Endodermal cell (in vitro differentiated cells): Measurements from ENCODE around the gene PLA2G2C. TPM values are rescaled to one million over a fixed set of nuclear protein-coding genes. Genes with fewer than 3 reads are reported as not detected.

Experiments used
- DNase-seq: peaks from one replicate; pipeline ENCODE4 v3.0.0-alpha.2; 2017
- H3K27ac ChIP-seq: 2 replicates; pipeline ENCODE4 v1.5.1; 2013; ENCODE audit warnings: mild to moderate bottlenecking, low read depth, low read length, moderate library complexity
- H3K27me3 ChIP-seq: 2 replicates; pipeline ENCODE4 v1.6.1; 2013; ENCODE audit warnings: mild to moderate bottlenecking, low read length, moderate library complexity; ENCODE audit not compliant: insufficient read depth, control insufficient read depth, poor library complexity, severe bottlenecking
- H3K36me3 ChIP-seq: 2 replicates; pipeline ENCODE4 v1.7.0; 2013; ENCODE audit warnings: mild to moderate bottlenecking, low read length, moderate library complexity; ENCODE audit not compliant: control insufficient read depth, insufficient read depth
- H3K4me1 ChIP-seq: one replicate; pipeline ENCODE4 v1.7.0; 2013; ENCODE audit warnings: low read length; ENCODE audit not compliant: control insufficient read depth, insufficient read depth
- H3K4me3 ChIP-seq: 2 replicates; pipeline ENCODE4 v1.5.1; 2013; ENCODE audit warnings: mild to moderate bottlenecking, low read length, moderate library complexity
- H3K9ac ChIP-seq: 2 replicates; pipeline ENCODE4 v1.6.1; 2013; ENCODE audit warnings: mild to moderate bottlenecking, low read length, moderate library complexity; ENCODE audit not compliant: poor library complexity, severe bottlenecking; ENCODE audit errors: extremely low read depth
- H3K9me3 ChIP-seq: 2 replicates; pipeline ENCODE4 v1.6.1; 2013; ENCODE audit warnings: mild to moderate bottlenecking, low read length, moderate library complexity; ENCODE audit not compliant: control insufficient read depth
- H3K27ac Mint-ChIP-seq: 2 replicates; pipeline ENCODE4 v1.8.0; 2020; ENCODE audit warnings: mixed read lengths
- H3K27me3 Mint-ChIP-seq: 2 replicates; pipeline ENCODE4 v1.8.0; 2021; ENCODE audit warnings: mild to moderate bottlenecking, mixed read lengths; ENCODE audit not compliant: insufficient read depth
- H3K36me3 Mint-ChIP-seq: 2 replicates; pipeline ENCODE4 v1.8.0; 2020; ENCODE audit warnings: low read depth, mixed read lengths
- H3K4me1 Mint-ChIP-seq: 2 replicates; pipeline ENCODE4 v1.8.0; 2020; ENCODE audit warnings: mixed read lengths
- H3K4me3 Mint-ChIP-seq: 2 replicates; pipeline ENCODE4 v1.8.0; 2020; ENCODE audit warnings: mild to moderate bottlenecking, moderate library complexity, mixed read lengths
- H3K9me3 Mint-ChIP-seq: 2 replicates; pipeline ENCODE4 v1.8.0; 2020; ENCODE audit warnings: mild to moderate bottlenecking, mixed read lengths
- WGBS, 2 experiments: methylation state at CpG; one replicate each; pipeline versions ENCODE4 v1.1.5 to v1.1.7; 2013; ENCODE audit warnings: missing lambda C conversion rate in 2 of 2, mixed read lengths in 1 of 2; ENCODE audit not compliant: insufficient coverage in 1 of 2, insufficient read length in 1 of 2; 5-methylcytosine and 5-hydroxymethylcytosine counted together
- total RNA-seq, 2 donors: library from RNA; stranded (reverse); fragmentation: NEBNext Ultra II Directional in 1 of 2; extraction: Animal tissue kit (Norgen Biotek cat#: 25700) in 1 of 2; gene quantifications; 2 replicates in 1 of 2; 3 replicates in 1 of 2; pipeline ENCODE4 v1.2.1, GENCODE V29; 2021
- TF ChIP-seq, protein P1 (sequence below): fragments of 200-600 bp; sonication (generic); conservative IDR thresholded peaks from 2 replicates; pipeline ENCODE4 v1.5.0; 2021; ENCODE audit warnings: antibody characterized with exemption, mild to moderate bottlenecking

Gene PLA2G2C
- total RNA-seq, 2 donors from 2014 or later: not detected

GRCh38 chr1:20138346-20138745, 48.0 kb downstream of the PLA2G2C start:
- H3K4me3 ChIP-seq: no peak overlapping the region
- no peaks in the 10 kb centered on the region for H3K9me3 ChIP-seq
- no peak for DNase-seq
- H3K27me3 Mint-ChIP-seq: peaks cover 1% of the 10 kb centered on the region
- H3K4me1 Mint-ChIP-seq: no peaks in the 10 kb centered on the region
- 92% methylated on average over 6 of the region's 6 CpGs; no CpG with 5 or more reads in 1 of the 2 experiments for WGBS, 2 experiments
- no peaks in the 10 kb centered on the region for H3K36me3 Mint-ChIP-seq
- no peak overlapping the region for H3K9ac ChIP-seq
- no peaks in the 10 kb centered on the region for H3K4me1 ChIP-seq
- no peak overlapping the region for H3K27ac ChIP-seq
- TF ChIP-seq, protein P1, sequence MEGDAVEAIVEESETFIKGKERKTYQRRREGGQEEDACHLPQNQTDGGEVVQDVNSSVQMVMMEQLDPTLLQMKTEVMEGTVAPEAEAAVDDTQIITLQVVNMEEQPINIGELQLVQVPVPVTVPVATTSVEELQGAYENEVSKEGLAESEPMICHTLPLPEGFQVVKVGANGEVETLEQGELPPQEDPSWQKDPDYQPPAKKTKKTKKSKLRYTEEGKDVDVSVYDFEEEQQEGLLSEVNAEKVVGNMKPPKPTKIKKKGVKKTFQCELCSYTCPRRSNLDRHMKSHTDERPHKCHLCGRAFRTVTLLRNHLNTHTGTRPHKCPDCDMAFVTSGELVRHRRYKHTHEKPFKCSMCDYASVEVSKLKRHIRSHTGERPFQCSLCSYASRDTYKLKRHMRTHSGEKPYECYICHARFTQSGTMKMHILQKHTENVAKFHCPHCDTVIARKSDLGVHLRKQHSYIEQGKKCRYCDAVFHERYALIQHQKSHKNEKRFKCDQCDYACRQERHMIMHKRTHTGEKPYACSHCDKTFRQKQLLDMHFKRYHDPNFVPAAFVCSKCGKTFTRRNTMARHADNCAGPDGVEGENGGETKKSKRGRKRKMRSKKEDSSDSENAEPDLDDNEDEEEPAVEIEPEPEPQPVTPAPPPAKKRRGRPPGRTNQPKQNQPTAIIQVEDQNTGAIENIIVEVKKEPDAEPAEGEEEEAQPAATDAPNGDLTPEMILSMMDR: no peak
- peaks cover 4% of the 10 kb centered on the region for H3K9me3 Mint-ChIP-seq
- H3K36me3 ChIP-seq: no peaks in the 10 kb centered on the region
- no peak overlapping the region for H3K27ac Mint-ChIP-seq
- H3K4me3 Mint-ChIP-seq: no peak overlapping the region
- H3K27me3 ChIP-seq: no peaks in the 10 kb centered on the region

- H3K4me1 Mint-ChIP-seq: no peaks in the 10 kb centered on the region
- Histone ChIP-seq H3K27me3 (no peaks in the 10 kb centered on the region), H3K4me3 (no peak overlapping the region), H3K4me1 (no peaks in the 10 kb centered on the region), H3K9me3 (no peaks in the 10 kb centered on the region), H3K36me3 (no peaks in the 10 kb centered on the region), H3K27ac (no peak overlapping the region), H3K9ac (no peak overlapping the region)
- H3K27me3 Mint-ChIP-seq: peaks cover 1% of the 10 kb centered on the region
- H3K4me3 Mint-ChIP-seq: no peak overlapping the region
- H3K27ac Mint-ChIP-seq: no peak overlapping the region
- WGBS, 2 experiments: 84% methylated on average over 1 of the region's 1 CpG; no CpG with 5 or more reads in 1 of the 2 experiments
- TF ChIP-seq, protein P1: no peak
- no peak for DNase-seq
- no peaks in the 10 kb centered on the region for H3K36me3 Mint-ChIP-seq
- peaks cover 4% of the 10 kb centered on the region for H3K9me3 Mint-ChIP-seq
These were observed 48.7 kb downstream of the PLA2G2C start for GRCh38 chr1:20137604-20138003.

DNA sequence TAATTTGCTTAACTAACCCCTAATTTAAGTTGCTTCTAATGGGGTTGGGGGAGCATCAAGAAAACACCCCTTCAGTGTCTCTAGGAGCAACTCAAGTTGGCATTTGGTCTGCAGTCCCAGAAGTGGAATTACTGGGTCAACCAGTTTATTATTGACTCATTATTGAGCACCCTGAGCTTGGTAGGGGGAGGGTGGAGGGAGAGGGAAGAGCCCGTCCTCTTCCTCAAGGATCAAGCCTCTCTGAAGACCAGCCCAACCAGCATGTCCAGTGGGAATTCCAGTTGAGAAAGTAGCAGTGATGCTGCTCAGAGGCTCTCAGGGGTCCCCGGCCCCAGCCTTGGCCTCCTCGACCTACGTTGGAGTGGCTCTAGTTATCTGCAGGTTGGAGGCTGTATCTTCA, 49.3 kb downstream of the PLA2G2C start:
- no peak overlapping the region for H3K27ac ChIP-seq
- WGBS, 2 experiments: 84 to 96% methylated on average over 3 to 4 of the region's 4 CpGs
- TF ChIP-seq, protein P1: no peak

More for the DNA sequence above, 49.3 kb downstream of the PLA2G2C start:
- no peak overlapping the region for H3K4me3 ChIP-seq
- DNase-seq: peak; percentile 10
- Mint-ChIP-seq H3K4me1 (no peaks in the 10 kb centered on the region), H3K36me3 (no peaks in the 10 kb centered on the region), H3K27me3 (peaks cover 1% of the 10 kb centered on the region), H3K9me3 (peaks cover 4% of the 10 kb centered on the region), H3K4me3 (no peak overlapping the region), H3K27ac (no peak overlapping the region)
- no peaks in the 10 kb centered on the region for H3K9me3 ChIP-seq
- no peaks in the 10 kb centered on the region for H3K4me1 ChIP-seq
- no peaks in the 10 kb centered on the region for H3K36me3 ChIP-seq
- H3K9ac ChIP-seq: no peak overlapping the region
- H3K27me3 ChIP-seq: no peaks in the 10 kb centered on the region
